Breast epithelium (tissue), 3 donors: ENCODE results near the gene ACTN4.

Experiments
- CTCF ChIP-seq, 3 donors: fragments of 450-650 bp; IDR thresholded peaks; one replicate each; pipeline ENCODE4 v1.5.1; 2016 to 2017; ENCODE audit warnings: antibody characterized with exemption in 3 of 3, mild to moderate bottlenecking in 3 of 3, moderate library complexity in 3 of 3
- POLR2A ChIP-seq: fragments of 450-650 bp; IDR thresholded peaks from one replicate; pipeline ENCODE4 v1.6.1; 2016; ENCODE audit warnings: antibody characterized with exemption, mild to moderate bottlenecking, moderate library complexity
- POLR2AphosphoS5 ChIP-seq, 3 donors: sonication (generic); formaldehyde crosslinking; IDR thresholded peaks; one replicate each; pipeline ENCODE4 v1.6.1; 2017; ENCODE audit warnings: antibody characterized with exemption in 3 of 3

- TF ChIP-seq CTCF (IDR thresholded peaks at IDR 0.05) (no peak), POLR2A (no peak), POLR2AphosphoS5 (IDR thresholded peaks at IDR 0.05) (no peak)
Observed at GRCh38 chr19:38766276-38767047, 119.0 kb downstream of the ACTN4 start.
